ENCODE data around the gene VPS8.

Gene VPS8

GRCh38 chr3:184924547-184924946 is 112.6 kb downstream of the VPS8 start:
- no peak for TF ChIP-seq FOXA1 (IDR thresholded peaks at IDR 0.05)
- no peak for TF ChIP-seq HDGF (IDR thresholded peaks at IDR 0.05; ENCODE audit: borderline replicate concordance)
- no peak for DNase-seq (ENCODE audit: extremely low spot score)
- CTCF ChIA-PET = no interaction called here
- POLR2A ChIA-PET = no interaction called here

GRCh38 chr3:184927796-184928315 is 115.9 kb downstream of the VPS8 start:
- ChIA-PET POLR2A (no interaction called here), CTCF (no interaction called here)
- no peak for DNase-seq (ENCODE audit: extremely low spot score)
- TF ChIP-seq TARDBP (IDR thresholded peaks at IDR 0.05) (no peak), PKNOX1 (IDR thresholded peaks at IDR 0.05) (no peak), ELF4 (IDR thresholded peaks at IDR 0.05) (no peak), LEF1 (IDR thresholded peaks at IDR 0.05; ENCODE audit: borderline replicate concordance) (no peak), SP1 (IDR thresholded peaks at IDR 0.05) (no peak), FOXM1 (IDR thresholded peaks at IDR 0.05; ENCODE audit: borderline replicate concordance) (no peak), HDGF (IDR thresholded peaks at IDR 0.05; ENCODE audit: borderline replicate concordance) (no peak), BHLHE40 (IDR thresholded peaks at IDR 0.05; ENCODE audit: borderline replicate concordance) (no peak), NFRKB (IDR thresholded peaks at IDR 0.05) (no peak), FOXA1 (IDR thresholded peaks at IDR 0.05) (no peak), ZNF384 (IDR thresholded peaks at IDR 0.05) (no peak), SUZ12 (IDR thresholded peaks at IDR 0.05) (no peak)

DNA sequence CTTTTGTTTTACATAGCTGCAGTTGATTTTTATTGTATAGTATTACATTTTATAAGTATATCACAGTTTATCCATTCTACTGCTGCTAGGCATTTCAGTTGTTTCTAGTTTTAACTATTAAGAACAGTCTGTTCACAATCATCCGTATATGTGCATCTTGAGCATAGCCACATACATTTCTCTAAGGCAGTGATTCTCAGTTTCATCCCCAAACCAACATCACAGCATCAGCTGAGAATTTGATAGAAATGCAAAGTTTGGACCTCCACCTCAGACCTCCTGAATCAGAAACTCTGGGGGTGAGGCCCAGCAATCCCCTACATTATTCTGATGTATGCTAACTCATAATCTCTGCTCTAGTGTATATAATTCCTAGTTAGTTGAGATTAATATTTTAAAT is 120.8 kb downstream of the VPS8 start:
- POLR2A ChIA-PET = no interaction called here
- CTCF ChIA-PET = no interaction called here
- DNase-seq (ENCODE audit: extremely low spot score) = no peak
- TF ChIP-seq L3MBTL2 (conservative IDR thresholded peaks at IDR 0.05) = no peak
- no peak for TF ChIP-seq BHLHE40 (IDR thresholded peaks at IDR 0.05; ENCODE audit: borderline replicate concordance)
- TF ChIP-seq FOXK2 (IDR thresholded peaks at IDR 0.05) = no peak
- no peak for TF ChIP-seq FOXA1 (IDR thresholded peaks at IDR 0.05)
- no peak for TF ChIP-seq NFRKB (IDR thresholded peaks at IDR 0.05)
- no peak for TF ChIP-seq LEF1 (IDR thresholded peaks at IDR 0.05; ENCODE audit: borderline replicate concordance)
- TF ChIP-seq SUZ12 (IDR thresholded peaks at IDR 0.05) = no peak
- TF ChIP-seq PKNOX1 (IDR thresholded peaks at IDR 0.05) = no peak
- no peak for TF ChIP-seq ZNF384 (IDR thresholded peaks at IDR 0.05)
- no peak for TF ChIP-seq ARNT (IDR thresholded peaks at IDR 0.05)

DNA sequence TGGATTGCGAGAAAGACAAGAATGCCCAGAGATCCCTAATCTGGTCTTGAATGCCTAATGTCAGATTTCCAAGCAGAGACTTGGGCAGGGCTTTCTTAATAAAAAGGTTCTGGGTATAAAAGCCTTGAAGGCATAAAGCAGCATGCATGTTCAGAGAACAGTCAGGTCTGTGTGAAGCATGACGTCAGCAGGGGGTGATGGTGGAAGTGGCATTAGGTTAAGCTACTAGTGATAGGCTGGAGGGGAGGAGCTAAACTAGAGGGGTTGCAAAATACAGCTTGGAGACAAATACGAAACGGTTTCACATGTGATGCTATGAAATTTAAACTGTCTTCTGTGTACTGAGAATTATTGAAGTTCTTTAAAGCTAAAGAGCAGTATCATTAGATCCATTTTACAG is 125.6 kb downstream of the VPS8 start:
- ChIA-PET POLR2A (no interaction called here), CTCF (no interaction called here)
- DNase-seq (ENCODE audit: extremely low spot score) = no peak
- no peak for TF ChIP-seq PKNOX1 (IDR thresholded peaks at IDR 0.05)
- no peak for TF ChIP-seq ZNF384 (IDR thresholded peaks at IDR 0.05)
- TF ChIP-seq NFRKB (IDR thresholded peaks at IDR 0.05) = no peak
- no peak for TF ChIP-seq LEF1 (IDR thresholded peaks at IDR 0.05; ENCODE audit: borderline replicate concordance)
- TF ChIP-seq L3MBTL2 (conservative IDR thresholded peaks at IDR 0.05) = no peak
- TF ChIP-seq TARDBP (IDR thresholded peaks at IDR 0.05) = no peak

- ChIA-PET POLR2A (no interaction called here), CTCF (no interaction called here)
- TF ChIP-seq NFRKB (IDR thresholded peaks at IDR 0.05) = no peak
- TF ChIP-seq ELF4 (IDR thresholded peaks at IDR 0.05) = no peak
- TF ChIP-seq ZNF384 (IDR thresholded peaks at IDR 0.05) = no peak
- no peak for TF ChIP-seq FOXA1 (IDR thresholded peaks at IDR 0.05)
- TF ChIP-seq TARDBP (IDR thresholded peaks at IDR 0.05) = no peak
- no peak for TF ChIP-seq PKNOX1 (IDR thresholded peaks at IDR 0.05)
- TF ChIP-seq ARNT (IDR thresholded peaks at IDR 0.05) = no peak
- TF ChIP-seq FOXM1 (IDR thresholded peaks at IDR 0.05; ENCODE audit: borderline replicate concordance) = no peak
- no peak for DNase-seq (ENCODE audit: extremely low spot score)
Observed at GRCh38 chr3:184941408-184941807, 129.4 kb downstream of the VPS8 start.

DNA sequence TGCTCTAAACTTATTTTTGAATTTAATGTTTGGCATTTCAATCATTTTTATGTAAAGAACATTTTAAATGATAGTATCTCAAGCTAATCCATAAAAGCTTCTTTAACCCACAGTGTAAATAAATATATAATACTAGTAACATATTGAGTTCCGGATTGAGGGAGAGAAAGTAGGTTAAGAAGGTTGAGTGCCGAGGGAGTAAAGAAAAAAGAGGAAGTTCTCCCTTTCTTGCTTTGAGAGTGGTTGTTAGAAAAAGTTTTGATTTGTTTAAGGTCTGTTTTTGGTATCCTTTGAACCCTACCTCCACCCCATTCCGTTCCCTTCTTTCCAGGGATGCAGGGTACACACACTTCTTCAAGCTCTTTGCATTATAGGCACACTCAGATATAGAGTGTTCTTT is 130.8 kb downstream of the VPS8 start:
- no peak for DNase-seq (ENCODE audit: extremely low spot score)
- ChIA-PET CTCF (no interaction called here), POLR2A (no interaction called here)
- TF ChIP-seq ELF4 (IDR thresholded peaks at IDR 0.05) (no peak), ARNT (IDR thresholded peaks at IDR 0.05) (no peak), SUZ12 (IDR thresholded peaks at IDR 0.05) (no peak), NFRKB (IDR thresholded peaks at IDR 0.05) (no peak), BHLHE40 (IDR thresholded peaks at IDR 0.05; ENCODE audit: borderline replicate concordance) (no peak)

DNA sequence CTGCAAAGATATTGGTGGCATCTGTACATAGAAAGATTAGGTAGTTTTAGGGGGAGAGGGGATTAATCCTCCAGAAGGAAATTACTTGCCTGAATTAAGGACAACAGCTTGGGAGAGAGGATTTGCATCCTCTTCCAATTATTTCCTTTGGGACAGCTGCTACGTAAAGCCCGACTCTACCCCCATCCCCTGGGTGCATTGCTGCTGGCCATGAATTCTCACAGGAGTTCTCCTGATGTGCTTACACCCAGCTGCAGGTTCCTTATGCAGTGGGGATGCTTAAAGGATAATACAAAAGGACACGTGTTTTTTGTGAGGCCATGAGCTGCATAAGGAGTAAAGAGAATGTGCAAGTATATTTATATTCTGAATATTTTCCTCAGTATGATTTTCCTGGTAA is 132.3 kb downstream of the VPS8 start:
- no peak for DNase-seq (ENCODE audit: extremely low spot score)
- ChIA-PET CTCF (no interaction called here), POLR2A (no interaction called here)
- no peak for TF ChIP-seq FOXA1 (IDR thresholded peaks at IDR 0.05)
- TF ChIP-seq ZNF384 (IDR thresholded peaks at IDR 0.05) = no peak
- no peak for TF ChIP-seq BHLHE40 (IDR thresholded peaks at IDR 0.05; ENCODE audit: borderline replicate concordance)
- no peak for TF ChIP-seq FOXM1 (IDR thresholded peaks at IDR 0.05; ENCODE audit: borderline replicate concordance)
- TF ChIP-seq CTBP1 (IDR thresholded peaks at IDR 0.05; ENCODE audit: borderline replicate concordance) = no peak

All from HEK293T (cell line).